Activated B cell treated with CpG ODN at 0.5 μM for 24 hours (primary cell): ENCODE data around the gene GNG7. TPM values are rescaled to one million over a fixed set of nuclear protein-coding genes. Genes with fewer than 3 reads are reported as not detected.

Experiments
- ATAC-seq: fragments of 200-7000 bp; cut with Tn5 transposase; one replicate; pipeline ENCODE4 v1.10.0; 2021; ENCODE audit warnings: low read depth, mild to moderate bottlenecking, moderate library complexity
- CTCF ChIA-PET: fragments of 350-600 bp; sonication (Branson Sonifier 250); formaldehyde crosslinking; loops from one replicate; lab custom pipeline; 2021; ENCODE audit warnings: antibody characterized with exemption; lab: Charles Lee
- POLR2A ChIA-PET: fragments of 350-600 bp; sonication (Branson Sonifier 250); formaldehyde crosslinking; loops from one replicate; lab custom pipeline; 2021; ENCODE audit warnings: antibody characterized with exemption; lab: Charles Lee
- DNase-seq: peaks from one replicate; pipeline ENCODE4 v3.0.0; 2022
- H3K27ac Mint-ChIP-seq: one replicate; pipeline ENCODE4 v1.8.0; 2020; ENCODE audit warnings: mixed read lengths
- H3K27me3 Mint-ChIP-seq: one replicate; pipeline ENCODE4 v1.8.0; 2021; ENCODE audit warnings: mixed read lengths
- H3K36me3 Mint-ChIP-seq: one replicate; pipeline ENCODE4 v1.8.0; 2021; ENCODE audit warnings: low read depth, mixed read lengths
- H3K4me1 Mint-ChIP-seq: one replicate; pipeline ENCODE4 v1.8.0; 2021; ENCODE audit warnings: mixed read lengths
- H3K4me3 Mint-ChIP-seq: one replicate; pipeline ENCODE4 v1.8.0; 2020; ENCODE audit warnings: mild to moderate bottlenecking, mixed read lengths
- H3K9me3 Mint-ChIP-seq: one replicate; pipeline ENCODE4 v1.8.0; 2020; ENCODE audit warnings: mixed read lengths
- intact Hi-C: fragments of 100-400 bp; cut with micrococcal nuclease; formaldehyde crosslinking; loops from one replicate; pipeline ENCODE4 v1.15.1; 2024
- total RNA-seq: library from RNA; stranded (reverse); gene quantifications from 2 replicates; pipeline ENCODE4 v1.2.3, GENCODE V29; 2022
- TF ChIP-seq, protein P1 (sequence below): fragments of 200-600 bp; IDR thresholded peaks from one replicate; pipeline ENCODE4 v1.8.0; 2022; ENCODE audit warnings: antibody characterized with exemption, mild to moderate bottlenecking

GNG7 gene
- total RNA-seq, 1 donor from 2014 or later = 35.4 TPM

DNA sequence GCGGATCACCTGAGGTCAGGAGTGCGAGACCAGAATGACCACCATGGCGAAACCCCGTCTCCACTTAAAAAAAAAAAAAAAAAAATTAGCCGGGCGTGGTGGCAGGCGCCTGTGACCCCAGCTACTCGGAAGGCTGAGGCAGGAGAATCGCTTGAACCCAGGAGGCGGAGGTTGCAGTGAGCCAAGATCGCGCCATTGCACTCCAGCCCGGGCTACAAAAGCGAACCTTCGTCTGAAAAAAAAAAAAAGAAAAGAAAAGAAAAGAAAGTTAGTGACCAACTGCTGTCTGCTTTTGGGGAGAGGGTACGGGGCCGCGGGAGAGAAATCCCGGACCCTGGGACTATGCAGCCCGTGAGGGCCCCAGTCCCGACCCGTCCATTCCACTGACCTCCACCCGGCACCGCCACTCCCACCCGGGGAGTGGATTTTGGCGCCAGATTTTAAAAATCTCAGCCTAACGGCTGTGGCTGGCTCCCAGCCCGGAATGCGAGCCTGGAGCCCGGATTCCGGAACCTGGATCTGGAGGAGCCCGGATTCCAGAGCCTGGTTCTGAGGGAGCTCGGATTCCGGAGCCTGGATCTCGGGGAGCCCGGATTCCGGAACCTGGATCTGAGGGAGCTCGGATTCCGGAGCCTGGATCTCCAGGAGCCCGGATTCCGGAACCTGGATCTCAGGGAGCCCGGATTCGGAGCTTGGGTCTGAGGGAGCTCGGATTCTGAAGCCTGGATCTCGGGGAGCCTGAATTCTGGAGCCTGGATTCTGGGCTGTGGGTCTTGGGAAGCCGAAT, 239.7 kb downstream of the GNG7 start:
- no peak for ATAC-seq

DNA sequence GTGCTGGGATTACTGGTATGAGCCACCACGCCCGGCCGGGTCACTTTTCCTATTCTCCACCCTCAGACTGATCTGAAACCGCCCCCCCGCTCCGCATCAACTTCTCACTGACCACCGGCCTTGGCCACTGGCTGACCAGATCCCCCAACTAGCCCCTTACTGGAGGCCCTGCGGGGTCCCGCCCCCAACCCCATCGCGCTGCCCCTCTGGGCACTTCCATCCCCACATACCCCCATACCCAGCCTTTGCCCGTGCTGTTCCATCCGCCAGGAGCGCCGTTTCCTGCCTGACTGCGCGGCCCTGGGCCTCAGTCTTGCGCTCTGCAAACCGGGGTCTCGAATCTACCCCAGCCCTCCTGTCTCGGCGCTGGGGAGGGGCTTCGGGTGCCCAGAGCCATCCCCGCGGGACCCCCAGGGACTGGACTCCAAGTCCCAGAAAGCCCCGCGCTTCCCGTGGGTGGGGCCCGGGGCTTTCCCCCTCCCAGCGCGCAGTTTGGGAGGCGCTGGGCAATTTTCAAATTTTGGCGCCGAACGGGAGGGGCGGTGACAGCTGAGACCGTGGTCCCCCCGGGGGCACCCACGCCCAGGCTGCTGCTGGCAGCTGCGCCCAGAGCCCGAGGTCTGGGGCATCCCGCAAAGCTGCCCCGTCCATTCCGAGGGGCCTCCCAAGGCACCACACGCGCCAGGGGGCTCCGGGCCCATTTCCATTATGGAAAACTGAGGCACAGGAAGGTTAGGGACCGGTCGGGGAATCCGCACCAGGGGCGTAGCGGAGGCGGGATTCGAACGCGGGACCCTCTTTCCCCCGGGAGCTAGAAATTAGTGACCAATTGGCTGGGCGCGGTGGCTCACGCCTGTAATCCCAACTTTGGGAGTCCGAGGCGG, 240.5 kb downstream of the GNG7 start:
- no peaks in the 10 kb centered on the region for H3K9me3 Mint-ChIP-seq
- TF ChIP-seq, protein P1, sequence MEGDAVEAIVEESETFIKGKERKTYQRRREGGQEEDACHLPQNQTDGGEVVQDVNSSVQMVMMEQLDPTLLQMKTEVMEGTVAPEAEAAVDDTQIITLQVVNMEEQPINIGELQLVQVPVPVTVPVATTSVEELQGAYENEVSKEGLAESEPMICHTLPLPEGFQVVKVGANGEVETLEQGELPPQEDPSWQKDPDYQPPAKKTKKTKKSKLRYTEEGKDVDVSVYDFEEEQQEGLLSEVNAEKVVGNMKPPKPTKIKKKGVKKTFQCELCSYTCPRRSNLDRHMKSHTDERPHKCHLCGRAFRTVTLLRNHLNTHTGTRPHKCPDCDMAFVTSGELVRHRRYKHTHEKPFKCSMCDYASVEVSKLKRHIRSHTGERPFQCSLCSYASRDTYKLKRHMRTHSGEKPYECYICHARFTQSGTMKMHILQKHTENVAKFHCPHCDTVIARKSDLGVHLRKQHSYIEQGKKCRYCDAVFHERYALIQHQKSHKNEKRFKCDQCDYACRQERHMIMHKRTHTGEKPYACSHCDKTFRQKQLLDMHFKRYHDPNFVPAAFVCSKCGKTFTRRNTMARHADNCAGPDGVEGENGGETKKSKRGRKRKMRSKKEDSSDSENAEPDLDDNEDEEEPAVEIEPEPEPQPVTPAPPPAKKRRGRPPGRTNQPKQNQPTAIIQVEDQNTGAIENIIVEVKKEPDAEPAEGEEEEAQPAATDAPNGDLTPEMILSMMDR = no peak
- DNase-seq (peak; percentile 57), ATAC-seq (peak; percentile 86)
- intact Hi-C loops = no loop called here
- peaks cover 10% of the 10 kb centered on the region for H3K4me1 Mint-ChIP-seq
- H3K27me3 Mint-ChIP-seq = no peaks in the 10 kb centered on the region
- H3K27ac Mint-ChIP-seq = no peak overlapping the region
- no peaks in the 10 kb centered on the region for H3K36me3 Mint-ChIP-seq
- ChIA-PET CTCF (interaction anchor here (0.8 kb wide), 1 partner anchor 149 kb away, joined by 3 read pairs; no protein-coding TSS in a partner anchor), POLR2A (interaction anchor here (0.5 to 1.8 kb wide), 7 partner anchors 8 to 898 kb away, joined by 3 to 13 read pairs (median 6); partner anchors contain the start of gene GADD45B)
- peak overlapping the region; percentile 82 for H3K4me3 Mint-ChIP-seq

More for the DNA sequence above, 239.7 kb downstream of the GNG7 start:
- POLR2A ChIA-PET = interaction anchor here (0.6 to 1.8 kb wide), 9 partner anchors 13 to 897 kb away, joined by 3 to 13 read pairs (median 5); partner anchors contain the start of genes GADD45B and TIMM13
- H3K27me3 Mint-ChIP-seq = no peaks in the 10 kb centered on the region
- CTCF ChIA-PET = interaction anchor here (0.7 to 0.8 kb wide), 2 partner anchors 70 to 149 kb away, joined by 3 read pairs; no protein-coding TSS in a partner anchor
- DNase-seq = no peak
- H3K4me1 Mint-ChIP-seq = peaks cover 8% of the 10 kb centered on the region
- H3K9me3 Mint-ChIP-seq = no peaks in the 10 kb centered on the region
- TF ChIP-seq, protein P1 = no peak
- intact Hi-C loops = no loop called here
- H3K27ac Mint-ChIP-seq = no peak overlapping the region
- no peak overlapping the region for H3K4me3 Mint-ChIP-seq
- no peaks in the 10 kb centered on the region for H3K36me3 Mint-ChIP-seq

Other genes with a start within 250 kb of the GNG7 start
- gene LMNB2, start 245.7 kb downstream of the GNG7 start, total RNA-seq = 36.4 and 39.2 TPM in 2 replicates
- 291 and 302 TPM in 2 replicates for gene GADD45B, start 226.6 kb downstream of the GNG7 start, total RNA-seq
- gene DIRAS1, start 18.7 kb upstream of the GNG7 start, total RNA-seq = 6.4 and 7.7 TPM in 2 replicates
- 33.8 and 34.3 TPM in 2 replicates for gene SLC39A3, start 37.3 kb upstream of the GNG7 start, total RNA-seq
- gene SGTA, start 80.6 kb upstream of the GNG7 start, total RNA-seq = 45.6 and 47.3 TPM in 2 replicates
- 101 and 104 TPM in 2 replicates for gene THOP1, start 82.8 kb upstream of the GNG7 start, total RNA-seq
- 2.7 and 3.1 TPM in 2 replicates for gene ZNF554, start 117.2 kb upstream of the GNG7 start, total RNA-seq
- gene ZNF555, start 138.8 kb upstream of the GNG7 start, total RNA-seq = 7.4 and 8.4 TPM in 2 replicates
- gene ZNF556, start 164.6 kb upstream of the GNG7 start, total RNA-seq = not detected in 2 replicates
- gene ZNF57, start 198.2 kb upstream of the GNG7 start, total RNA-seq = 4.6 and 5.3 TPM in 2 replicates
- 5.2 and 6.7 TPM in 2 replicates for gene ZNF77, start 242.3 kb upstream of the GNG7 start, total RNA-seq